WTC11 (cell line): ENCODE results near the gene YIPF2. TPM values are rescaled to one million over a fixed set of nuclear protein-coding genes. Genes with fewer than 3 reads are reported as not detected.

ENCODE experiments used
- ATAC-seq: fragments of 200-7000 bp; cut with Tn5 transposase; 2 replicates; pipeline ENCODE4 v1.10.0; 2021; ENCODE audit warnings: mild to moderate bottlenecking, moderate library complexity
- CTCF ChIA-PET: fragments of 300-600 bp; sonication (Branson Sonifier 250); formaldehyde crosslinking; loops from one replicate; lab custom pipeline; 2021; ENCODE audit warnings: antibody characterized with exemption; lab: Charles Lee
- POLR2A ChIA-PET: fragments of 350-600 bp; sonication (Branson Sonifier 250); formaldehyde crosslinking; loops from one replicate; lab custom pipeline; 2021; ENCODE audit warnings: antibody characterized with exemption; lab: Charles Lee
- DNase-seq: peaks from one replicate; pipeline ENCODE4 v3.0.0; 2021; ENCODE audit warnings: low spot score
- H3K27ac Mint-ChIP-seq: 2 replicates; pipeline ENCODE4 v1.8.0; 2021; ENCODE audit warnings: mixed read lengths
- H3K27me3 Mint-ChIP-seq: 2 replicates; pipeline ENCODE4 v1.8.0; 2021; ENCODE audit warnings: low read depth, mild to moderate bottlenecking, moderate library complexity, mixed read lengths
- H3K36me3 Mint-ChIP-seq: 2 replicates; pipeline ENCODE4 v1.8.0; 2021; ENCODE audit warnings: mixed read lengths
- H3K4me1 Mint-ChIP-seq: 2 replicates; pipeline ENCODE4 v1.8.0; 2022; ENCODE audit warnings: mixed read lengths
- H3K4me3 Mint-ChIP-seq: 2 replicates; pipeline ENCODE4 v1.8.0; 2021; ENCODE audit warnings: mild to moderate bottlenecking, moderate library complexity, mixed read lengths
- H3K9me3 Mint-ChIP-seq: 2 replicates; pipeline ENCODE4 v1.8.0; 2021; ENCODE audit warnings: mixed read lengths
- CBFB ChIP-seq: sonication (generic); formaldehyde crosslinking; IDR thresholded peaks from 2 replicates; pipeline ENCODE4 v1.8.1; 2022; ENCODE audit warnings: mild to moderate bottlenecking, low read depth, missing genetic modification reagents
- CREB1 ChIP-seq: sonication (generic); formaldehyde crosslinking; IDR thresholded peaks from 2 replicates; pipeline ENCODE4 v1.8.0; 2023; ENCODE audit warnings: mild to moderate bottlenecking, missing genetic modification reagents
- ERG ChIP-seq: fragments of 250-450 bp; sonication (Bioruptor Pico); IDR thresholded peaks from 2 replicates; pipeline ENCODE4 v1.8.0; 2021; ENCODE audit warnings: mild to moderate bottlenecking
- ESRRA ChIP-seq: sonication (generic); formaldehyde crosslinking; IDR thresholded peaks from 2 replicates; pipeline ENCODE4 v1.8.1; 2022; ENCODE audit warnings: mild to moderate bottlenecking, missing genetic modification reagents, borderline replicate concordance
- IRF2 ChIP-seq: sonication (generic); formaldehyde crosslinking; IDR thresholded peaks from 2 replicates; pipeline ENCODE4 v1.8.0; 2022; ENCODE audit warnings: low read depth, missing genetic modification reagents, borderline replicate concordance
- MAX ChIP-seq: sonication (generic); formaldehyde crosslinking; IDR thresholded peaks from 2 replicates; pipeline ENCODE4 v1.8.0; 2022; ENCODE audit warnings: mild to moderate bottlenecking, missing genetic modification reagents
- MLX ChIP-seq: sonication (generic); formaldehyde crosslinking; IDR thresholded peaks from 2 replicates; pipeline ENCODE4 v1.8.1; 2023; ENCODE audit warnings: mild to moderate bottlenecking, missing genetic modification reagents, moderate library complexity
- MXD4 ChIP-seq: fragments of 250-450 bp; sonication (Bioruptor Pico); IDR thresholded peaks from 2 replicates; pipeline ENCODE4 v1.8.0; 2021; ENCODE audit warnings: mild to moderate bottlenecking, moderate library complexity, borderline replicate concordance
- NFATC4 ChIP-seq: fragments of 250-450 bp; sonication (Bioruptor Pico); IDR thresholded peaks from 2 replicates; pipeline ENCODE4 v1.9.0; 2021; ENCODE audit warnings: mild to moderate bottlenecking
- NFYB ChIP-seq: sonication (generic); formaldehyde crosslinking; conservative IDR thresholded peaks from 2 replicates; pipeline ENCODE4 v1.8.0; 2022; ENCODE audit warnings: low read depth, missing genetic modification reagents
- SMAD3 ChIP-seq: sonication (generic); formaldehyde crosslinking; IDR thresholded peaks from 2 replicates; pipeline ENCODE4 v1.8.0; 2022; ENCODE audit warnings: missing genetic modification reagents, mild to moderate bottlenecking, borderline replicate concordance
- ZNF138 ChIP-seq: sonication (generic); formaldehyde crosslinking; conservative IDR thresholded peaks from 2 replicates; pipeline ENCODE4 v1.8.1; 2022; ENCODE audit warnings: mild to moderate bottlenecking, moderate library complexity, missing genetic modification reagents
- ZNF219 ChIP-seq: sonication (generic); formaldehyde crosslinking; IDR thresholded peaks from 2 replicates; pipeline ENCODE4 v1.8.0; 2023; ENCODE audit warnings: missing genetic modification reagents, mild to moderate bottlenecking, borderline replicate concordance
- ZNF281 ChIP-seq: sonication (generic); formaldehyde crosslinking; IDR thresholded peaks from 2 replicates; pipeline ENCODE4 v1.8.0; 2023; ENCODE audit warnings: mild to moderate bottlenecking, missing genetic modification reagents
- ZNF396 ChIP-seq: fragments of 250-450 bp; sonication (Bioruptor Pico); IDR thresholded peaks from 2 replicates; pipeline ENCODE4 v1.8.0; 2021; ENCODE audit warnings: mild to moderate bottlenecking, moderate library complexity, borderline replicate concordance
- ZNF416 ChIP-seq: fragments of 250-450 bp; sonication (Bioruptor Pico); IDR thresholded peaks from 2 replicates; pipeline ENCODE4 v1.9.0; 2021; ENCODE audit warnings: mild to moderate bottlenecking, inconsistent platforms
- total RNA-seq: library from RNA; stranded (reverse); gene quantifications from 3 replicates; pipeline ENCODE4 v1.2.3, GENCODE V29; 2021
- TF ChIP-seq, protein P1 (sequence below): sonication (generic); formaldehyde crosslinking; IDR thresholded peaks from 2 replicates; pipeline ENCODE4 v1.8.0; 2023; ENCODE audit warnings: missing genetic modification reagents
- TF ChIP-seq, protein P2 (sequence below): sonication (generic); formaldehyde crosslinking; IDR thresholded peaks from 2 replicates; pipeline ENCODE4 v1.8.1; 2023; ENCODE audit warnings: mild to moderate bottlenecking, missing genetic modification reagents, borderline replicate concordance
- TF ChIP-seq, protein P3 (sequence below): sonication (generic); formaldehyde crosslinking; IDR thresholded peaks from 2 replicates; pipeline ENCODE4 v1.8.1; 2022; ENCODE audit warnings: mild to moderate bottlenecking, missing genetic modification reagents, moderate library complexity, borderline replicate concordance
- TF ChIP-seq, protein P4 (sequence below): sonication (generic); formaldehyde crosslinking; IDR thresholded peaks from 2 replicates; pipeline ENCODE4 v1.8.1; 2022; ENCODE audit warnings: low read depth, mild to moderate bottlenecking, moderate library complexity, missing genetic modification reagents, borderline replicate concordance

The YIPF2 gene
- total RNA-seq, 1 experiment from 2014 or later, result 65.5 TPM

DNA sequence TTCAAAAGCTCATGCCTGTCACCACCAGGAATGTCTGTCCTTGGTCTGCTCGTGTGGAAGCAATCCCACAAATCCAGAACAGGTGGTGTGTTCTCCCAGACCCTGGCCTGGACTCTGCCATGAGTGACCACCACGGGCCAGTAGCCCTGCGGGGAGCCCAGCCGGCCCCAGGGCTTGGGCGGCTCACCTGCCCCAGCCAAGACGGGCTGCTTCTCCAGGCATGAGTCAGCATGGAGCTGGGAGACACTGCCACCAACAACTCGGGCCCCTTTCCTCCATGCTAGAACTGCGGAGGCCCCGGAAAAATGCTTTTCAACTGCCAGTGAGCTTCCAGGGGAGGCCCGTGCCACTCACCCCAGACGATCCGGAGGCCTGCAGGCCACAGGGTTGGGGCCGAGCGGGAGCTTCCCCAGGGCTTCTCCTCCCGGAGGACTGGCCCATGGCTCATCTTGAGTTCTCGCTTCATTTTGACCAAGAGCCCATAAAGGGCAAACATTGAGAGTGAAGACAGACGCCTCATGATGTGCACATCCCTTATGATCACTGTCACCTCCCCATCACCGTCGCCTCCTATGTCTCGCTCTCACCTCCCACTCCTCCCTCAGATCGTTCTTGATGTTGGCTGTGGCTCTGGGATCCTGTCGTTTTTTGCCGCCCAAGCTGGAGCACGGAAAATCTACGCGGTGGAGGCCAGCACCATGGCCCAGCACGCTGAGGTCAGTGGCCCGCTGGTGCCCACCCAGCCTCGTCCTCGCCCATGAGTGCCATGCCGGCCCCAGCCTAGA is 16.7 kb downstream of the YIPF2 start:
- ChIA-PET CTCF (interaction anchor here (1.2 kb wide), 1 partner anchor 41 kb away, joined by 4 read pairs; no protein-coding TSS in a partner anchor), POLR2A (no interaction called here)
- DNase-seq, result no peak
- no peaks in the 10 kb centered on the region for H3K9me3 Mint-ChIP-seq
- H3K27ac Mint-ChIP-seq, result no peak overlapping the region
- no peak for TF ChIP-seq ZNF281 (CRISPR knock-in tag)
- TF ChIP-seq, protein P1, sequence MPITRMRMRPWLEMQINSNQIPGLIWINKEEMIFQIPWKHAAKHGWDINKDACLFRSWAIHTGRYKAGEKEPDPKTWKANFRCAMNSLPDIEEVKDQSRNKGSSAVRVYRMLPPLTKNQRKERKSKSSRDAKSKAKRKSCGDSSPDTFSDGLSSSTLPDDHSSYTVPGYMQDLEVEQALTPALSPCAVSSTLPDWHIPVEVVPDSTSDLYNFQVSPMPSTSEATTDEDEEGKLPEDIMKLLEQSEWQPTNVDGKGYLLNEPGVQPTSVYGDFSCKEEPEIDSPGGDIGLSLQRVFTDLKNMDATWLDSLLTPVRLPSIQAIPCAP (CRISPR knock-in tag), result no peak
- TF ChIP-seq SMAD3 (CRISPR knock-in tag), result no peak
- no peak for TF ChIP-seq ZNF416 (CRISPR knock-in tag)
- no peak for TF ChIP-seq ZNF138 (CRISPR knock-in tag)
- TF ChIP-seq, protein P2, sequence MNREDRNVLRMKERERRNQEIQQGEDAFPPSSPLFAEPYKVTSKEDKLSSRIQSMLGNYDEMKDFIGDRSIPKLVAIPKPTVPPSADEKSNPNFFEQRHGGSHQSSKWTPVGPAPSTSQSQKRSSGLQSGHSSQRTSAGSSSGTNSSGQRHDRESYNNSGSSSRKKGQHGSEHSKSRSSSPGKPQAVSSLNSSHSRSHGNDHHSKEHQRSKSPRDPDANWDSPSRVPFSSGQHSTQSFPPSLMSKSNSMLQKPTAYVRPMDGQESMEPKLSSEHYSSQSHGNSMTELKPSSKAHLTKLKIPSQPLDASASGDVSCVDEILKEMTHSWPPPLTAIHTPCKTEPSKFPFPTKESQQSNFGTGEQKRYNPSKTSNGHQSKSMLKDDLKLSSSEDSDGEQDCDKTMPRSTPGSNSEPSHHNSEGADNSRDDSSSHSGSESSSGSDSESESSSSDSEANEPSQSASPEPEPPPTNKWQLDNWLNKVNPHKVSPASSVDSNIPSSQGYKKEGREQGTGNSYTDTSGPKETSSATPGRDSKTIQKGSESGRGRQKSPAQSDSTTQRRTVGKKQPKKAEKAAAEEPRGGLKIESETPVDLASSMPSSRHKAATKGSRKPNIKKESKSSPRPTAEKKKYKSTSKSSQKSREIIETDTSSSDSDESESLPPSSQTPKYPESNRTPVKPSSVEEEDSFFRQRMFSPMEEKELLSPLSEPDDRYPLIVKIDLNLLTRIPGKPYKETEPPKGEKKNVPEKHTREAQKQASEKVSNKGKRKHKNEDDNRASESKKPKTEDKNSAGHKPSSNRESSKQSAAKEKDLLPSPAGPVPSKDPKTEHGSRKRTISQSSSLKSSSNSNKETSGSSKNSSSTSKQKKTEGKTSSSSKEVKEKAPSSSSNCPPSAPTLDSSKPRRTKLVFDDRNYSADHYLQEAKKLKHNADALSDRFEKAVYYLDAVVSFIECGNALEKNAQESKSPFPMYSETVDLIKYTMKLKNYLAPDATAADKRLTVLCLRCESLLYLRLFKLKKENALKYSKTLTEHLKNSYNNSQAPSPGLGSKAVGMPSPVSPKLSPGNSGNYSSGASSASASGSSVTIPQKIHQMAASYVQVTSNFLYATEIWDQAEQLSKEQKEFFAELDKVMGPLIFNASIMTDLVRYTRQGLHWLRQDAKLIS, result no peak
- no peak for TF ChIP-seq ZNF219 (CRISPR knock-in tag)
- no peak for TF ChIP-seq IRF2 (CRISPR knock-in tag)
- no peak for TF ChIP-seq CREB1 (CRISPR knock-in tag)
- no peak for TF ChIP-seq ZNF396 (CRISPR knock-in tag)
- TF ChIP-seq NFYB (CRISPR knock-in tag), result no peak
- no peak for TF ChIP-seq MXD4 (CRISPR knock-in tag)
- no peak for TF ChIP-seq NFATC4 (CRISPR knock-in tag)
- TF ChIP-seq, protein P3, sequence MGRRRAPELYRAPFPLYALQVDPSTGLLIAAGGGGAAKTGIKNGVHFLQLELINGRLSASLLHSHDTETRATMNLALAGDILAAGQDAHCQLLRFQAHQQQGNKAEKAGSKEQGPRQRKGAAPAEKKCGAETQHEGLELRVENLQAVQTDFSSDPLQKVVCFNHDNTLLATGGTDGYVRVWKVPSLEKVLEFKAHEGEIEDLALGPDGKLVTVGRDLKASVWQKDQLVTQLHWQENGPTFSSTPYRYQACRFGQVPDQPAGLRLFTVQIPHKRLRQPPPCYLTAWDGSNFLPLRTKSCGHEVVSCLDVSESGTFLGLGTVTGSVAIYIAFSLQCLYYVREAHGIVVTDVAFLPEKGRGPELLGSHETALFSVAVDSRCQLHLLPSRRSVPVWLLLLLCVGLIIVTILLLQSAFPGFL (CRISPR knock-in tag), result no peak
- TF ChIP-seq CBFB, result no peak
- TF ChIP-seq MLX (CRISPR knock-in tag), result no peak
- TF ChIP-seq ERG (CRISPR knock-in tag), result no peak
- TF ChIP-seq ESRRA (CRISPR knock-in tag), result no peak
- TF ChIP-seq, protein P4, sequence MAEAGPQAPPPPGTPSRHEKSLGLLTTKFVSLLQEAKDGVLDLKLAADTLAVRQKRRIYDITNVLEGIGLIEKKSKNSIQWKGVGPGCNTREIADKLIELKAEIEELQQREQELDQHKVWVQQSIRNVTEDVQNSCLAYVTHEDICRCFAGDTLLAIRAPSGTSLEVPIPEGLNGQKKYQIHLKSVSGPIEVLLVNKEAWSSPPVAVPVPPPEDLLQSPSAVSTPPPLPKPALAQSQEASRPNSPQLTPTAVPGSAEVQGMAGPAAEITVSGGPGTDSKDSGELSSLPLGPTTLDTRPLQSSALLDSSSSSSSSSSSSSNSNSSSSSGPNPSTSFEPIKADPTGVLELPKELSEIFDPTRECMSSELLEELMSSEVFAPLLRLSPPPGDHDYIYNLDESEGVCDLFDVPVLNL, result no peak
- TF ChIP-seq MAX (CRISPR knock-in tag), result no peak
- TF ChIP-seq, all 79 proteins: peak for 0
- H3K27me3 Mint-ChIP-seq, result no peaks in the 10 kb centered on the region
- ATAC-seq, result no peak
- H3K4me3 Mint-ChIP-seq, result no peak overlapping the region
- peaks cover 27% of the 10 kb centered on the region for H3K36me3 Mint-ChIP-seq
- H3K4me1 Mint-ChIP-seq, result no peaks in the 10 kb centered on the region
